Cardiac muscle cell (in vitro differentiated cells and primary cell): Measurements from ENCODE around the gene ANKZF1. TPM values are rescaled to one million over a fixed set of nuclear protein-coding genes. Genes with fewer than 3 reads are reported as not detected.

ENCODE experiments used
- DNase-seq, 2 donors: peaks; one replicate each; pipeline versions ENCODE4 v3.0.0 to v3.0.0-alpha.2; 2010 to 2017; ENCODE audit warnings: low read depth in 1 of 2, low spot score in 1 of 2
- H3K27ac ChIP-seq: fragments of 200-600 bp; sonication (generic); 2 replicates; pipeline ENCODE4 v1.5.1; 2016
- H3K27me3 ChIP-seq: fragments of 200-600 bp; sonication (generic); 2 replicates; pipeline ENCODE4 v1.6.0; 2016; ENCODE audit warnings: control low read depth
- H3K36me3 ChIP-seq: fragments of 200-600 bp; sonication (generic); 2 replicates; pipeline ENCODE4 v1.5.1; 2016; ENCODE audit warnings: control low read depth
- H3K4me1 ChIP-seq: fragments of 200-600 bp; sonication (generic); 2 replicates; pipeline ENCODE4 v1.8.1; 2017; ENCODE audit warnings: low read depth, mild to moderate bottlenecking, mixed run types
- H3K4me3 ChIP-seq: fragments of 200-600 bp; sonication (generic); 2 replicates; pipeline ENCODE4 v1.5.1; 2016; ENCODE audit warnings: mild to moderate bottlenecking
- H3K9me3 ChIP-seq: fragments of 200-600 bp; sonication (generic); 2 replicates; pipeline ENCODE4 v1.5.1; 2017; ENCODE audit warnings: low read depth, mild to moderate bottlenecking, control low read depth
- polyA plus RNA-seq: library from polyadenylated mRNA; unstranded; fragments of >200 nt; fragmentation: Nextera tagmentation; extraction: Ambion mirVana; gene quantifications from 2 replicates; pipeline ENCODE4 v1.2.1, GENCODE V29; 2016
- total RNA-seq: library from RNA; depleted of rRNA; stranded (reverse); fragments of >200 nt; gene quantifications from 2 replicates; pipeline ENCODE4 v1.2.3, GENCODE V29; 2016
- TF ChIP-seq, protein P1 (sequence below): IDR thresholded peaks from 2 replicates; pipeline ENCODE4 v1.5.1; 2012; ENCODE audit warnings: low read depth, mild to moderate bottlenecking, low read length

ANKZF1 gene
- total and polyA plus RNA-seq, 2 experiments from 2014 or later: 139 to 175 TPM

DNA sequence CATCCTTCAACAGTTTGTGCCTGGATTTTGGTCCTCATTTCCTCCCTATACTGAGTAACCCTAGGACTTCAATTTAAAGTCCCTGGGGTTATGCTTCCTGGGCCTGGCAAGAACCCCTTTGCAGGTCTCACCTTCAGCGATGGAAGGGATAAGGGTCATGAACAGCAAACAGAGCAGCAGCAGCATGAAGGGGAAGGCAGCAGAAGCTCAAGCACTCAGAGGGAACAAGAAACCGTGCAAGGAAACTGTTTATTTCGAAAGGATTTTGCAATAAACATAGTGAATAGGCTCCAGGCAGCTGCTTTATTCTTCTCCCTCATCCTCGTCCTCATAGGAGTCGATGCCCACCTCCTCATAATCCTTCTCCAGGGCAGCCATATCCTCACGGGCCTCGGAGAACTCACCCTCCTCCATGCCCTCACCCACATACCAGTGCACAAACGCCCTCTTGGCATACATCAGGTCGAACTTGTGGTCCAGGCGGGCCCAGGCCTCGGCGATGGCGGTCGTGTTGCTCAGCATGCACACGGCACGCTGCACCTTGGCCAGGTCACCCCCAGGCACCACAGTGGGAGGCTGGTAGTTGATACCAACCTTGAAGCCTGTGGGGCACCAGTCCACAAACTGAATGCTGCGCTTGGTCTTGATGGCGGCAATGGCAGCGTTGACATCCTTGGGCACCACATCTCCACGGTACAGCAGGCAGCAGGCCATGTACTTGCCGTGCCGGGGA lies 20.6 kb downstream of the ANKZF1 start:
- Histone ChIP-seq H3K27ac (no peak overlapping the region), H3K4me1 (peaks cover 18% of the 10 kb centered on the region)
- TF ChIP-seq, protein P1, sequence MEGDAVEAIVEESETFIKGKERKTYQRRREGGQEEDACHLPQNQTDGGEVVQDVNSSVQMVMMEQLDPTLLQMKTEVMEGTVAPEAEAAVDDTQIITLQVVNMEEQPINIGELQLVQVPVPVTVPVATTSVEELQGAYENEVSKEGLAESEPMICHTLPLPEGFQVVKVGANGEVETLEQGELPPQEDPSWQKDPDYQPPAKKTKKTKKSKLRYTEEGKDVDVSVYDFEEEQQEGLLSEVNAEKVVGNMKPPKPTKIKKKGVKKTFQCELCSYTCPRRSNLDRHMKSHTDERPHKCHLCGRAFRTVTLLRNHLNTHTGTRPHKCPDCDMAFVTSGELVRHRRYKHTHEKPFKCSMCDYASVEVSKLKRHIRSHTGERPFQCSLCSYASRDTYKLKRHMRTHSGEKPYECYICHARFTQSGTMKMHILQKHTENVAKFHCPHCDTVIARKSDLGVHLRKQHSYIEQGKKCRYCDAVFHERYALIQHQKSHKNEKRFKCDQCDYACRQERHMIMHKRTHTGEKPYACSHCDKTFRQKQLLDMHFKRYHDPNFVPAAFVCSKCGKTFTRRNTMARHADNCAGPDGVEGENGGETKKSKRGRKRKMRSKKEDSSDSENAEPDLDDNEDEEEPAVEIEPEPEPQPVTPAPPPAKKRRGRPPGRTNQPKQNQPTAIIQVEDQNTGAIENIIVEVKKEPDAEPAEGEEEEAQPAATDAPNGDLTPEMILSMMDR: no peak

DNA sequence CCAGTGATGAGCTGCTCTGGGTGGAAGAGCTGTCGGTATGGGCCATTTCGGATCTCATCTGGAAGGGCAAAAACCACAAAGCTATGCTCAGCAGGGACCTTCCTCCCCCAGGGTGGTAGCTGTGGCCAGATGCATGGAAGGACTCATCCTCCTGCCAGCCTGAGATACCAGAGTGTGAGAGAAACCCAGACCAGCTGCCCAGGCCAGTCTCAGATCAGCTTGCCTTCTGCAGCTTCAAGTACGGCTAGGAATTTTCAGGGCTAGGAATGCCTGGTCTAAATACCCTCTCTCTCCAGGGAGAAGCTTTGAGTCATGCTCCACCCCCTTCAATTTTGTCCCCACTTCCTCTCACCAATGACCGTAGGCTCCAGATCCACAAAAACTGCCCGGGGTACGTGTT lies 22.1 kb downstream of the ANKZF1 start:
- peaks cover 55% of the 10 kb centered on the region for H3K27me3 ChIP-seq
- H3K4me1 ChIP-seq: peaks cover 12% of the 10 kb centered on the region
- H3K9me3 ChIP-seq: no peaks in the 10 kb centered on the region
- DNase-seq: no peak
- H3K36me3 ChIP-seq: no peaks in the 10 kb centered on the region
- H3K4me3 ChIP-seq: no peak overlapping the region
- TF ChIP-seq, protein P1: no peak
- H3K27ac ChIP-seq: no peak overlapping the region

More for the DNA sequence above, 20.6 kb downstream of the ANKZF1 start:
- Histone ChIP-seq H3K4me3 (no peak overlapping the region), H3K9me3 (no peaks in the 10 kb centered on the region), H3K36me3 (no peaks in the 10 kb centered on the region), H3K27me3 (peaks cover 41% of the 10 kb centered on the region)
- no peak for DNase-seq

DNA sequence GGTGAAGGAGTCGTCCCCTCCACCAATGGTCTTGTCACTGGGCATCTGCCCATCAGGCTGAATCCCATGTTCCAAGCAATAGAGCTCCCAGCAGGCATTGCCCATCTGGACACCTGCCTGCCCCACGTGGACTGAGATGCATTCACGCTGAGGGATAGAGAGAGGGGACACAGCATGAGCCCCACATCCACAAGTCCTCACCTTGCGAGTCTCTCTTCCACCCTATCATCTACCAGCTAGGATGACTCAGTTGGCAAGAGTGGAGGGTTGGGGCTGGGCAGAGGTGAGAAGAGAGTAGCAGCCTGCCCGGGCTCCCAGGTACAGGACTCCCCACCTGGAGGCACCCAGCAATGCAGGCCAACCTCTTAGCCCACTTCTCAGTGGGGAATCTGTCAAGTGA lies 22.5 kb downstream of the ANKZF1 start:
- H3K27me3 ChIP-seq: peaks cover 59% of the 10 kb centered on the region
- no peak overlapping the region for H3K27ac ChIP-seq
- no peaks in the 10 kb centered on the region for H3K36me3 ChIP-seq
- H3K4me3 ChIP-seq: no peak overlapping the region
- TF ChIP-seq, protein P1: no peak
- no peaks in the 10 kb centered on the region for H3K9me3 ChIP-seq
- no peak for DNase-seq
- peaks cover 12% of the 10 kb centered on the region for H3K4me1 ChIP-seq

DNA sequence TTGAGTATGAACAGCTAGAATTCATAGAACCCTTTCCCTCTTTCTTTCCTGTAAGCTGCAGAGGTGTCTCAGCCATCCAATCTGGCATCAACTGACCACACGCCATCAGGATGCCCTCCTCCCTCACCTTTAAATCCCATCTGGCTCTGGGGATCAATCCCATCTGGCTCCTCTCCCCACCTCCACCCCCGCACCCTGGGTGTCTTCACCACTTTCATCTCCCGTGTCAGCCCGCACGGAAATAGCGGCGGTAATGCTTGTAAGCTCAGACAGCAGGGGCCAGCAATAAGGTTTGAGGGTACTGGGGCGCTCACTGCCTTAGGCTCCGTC lies 22.9 kb downstream of the ANKZF1 start:
- peaks cover 64% of the 10 kb centered on the region for H3K27me3 ChIP-seq
- no peaks in the 10 kb centered on the region for H3K9me3 ChIP-seq
- no peak overlapping the region for H3K4me3 ChIP-seq
- TF ChIP-seq, protein P1: no peak
- H3K4me1 ChIP-seq: peaks cover 12% of the 10 kb centered on the region
- H3K36me3 ChIP-seq: no peaks in the 10 kb centered on the region
- H3K27ac ChIP-seq: no peak overlapping the region
- no peak for DNase-seq

DNA sequence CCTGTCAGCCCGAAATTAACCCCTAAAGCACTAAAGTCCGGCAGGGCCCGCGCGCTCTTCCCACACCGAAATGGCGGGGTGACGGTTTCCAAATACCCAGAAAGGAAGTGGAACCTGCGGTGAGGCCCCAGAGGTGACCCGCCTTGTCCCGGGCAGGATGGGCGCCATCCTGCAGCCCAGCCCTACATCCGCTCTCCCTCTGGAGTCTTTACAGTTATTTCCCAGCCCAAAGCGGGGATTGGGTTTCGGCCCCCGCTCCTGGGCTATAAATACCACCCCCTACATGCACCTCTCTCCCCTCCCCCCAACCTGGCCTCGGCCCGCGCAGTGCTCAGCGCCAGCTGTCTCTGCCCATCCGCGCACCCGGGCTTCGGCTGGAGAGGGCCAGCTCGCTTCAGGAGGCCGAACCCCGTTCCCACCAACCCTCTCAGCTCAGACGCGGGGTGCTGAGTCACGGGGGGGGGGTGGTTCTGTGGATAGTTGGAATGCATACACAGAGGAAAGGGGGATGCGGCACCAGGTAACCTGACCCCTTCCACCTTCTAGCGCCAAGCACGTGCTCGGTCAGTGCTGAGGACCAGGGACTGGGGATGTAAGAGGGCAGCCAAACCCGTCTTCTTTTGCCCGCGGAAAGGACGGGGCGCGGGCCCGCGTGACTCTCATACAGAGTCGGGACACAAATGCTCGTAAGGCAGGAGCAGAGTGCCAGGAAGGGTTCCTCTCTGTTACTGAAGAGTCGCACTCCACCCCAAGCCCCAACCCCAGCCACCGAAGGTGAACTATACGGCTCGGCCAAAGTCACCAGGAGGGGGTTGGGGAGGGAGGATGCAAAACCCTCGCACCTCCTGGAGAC lies 23.5 kb downstream of the ANKZF1 start, which contains the start of gene TUBA4B:
TUBA4B (plus strand) TSS at position 344 of the 853 bp plus-strand sequence; CDS start at position 509, 165 bp downstream.
- DNase-seq: no peak
- TF ChIP-seq, protein P1: no peak
- no peak within 1 kb of the TSS for H3K27ac ChIP-seq
- peaks cover 12% of the 10 kb centered on the region for H3K4me1 ChIP-seq
- no peaks in the 10 kb centered on the region for H3K9me3 ChIP-seq
- peaks cover 69% of the 10 kb centered on the region for H3K27me3 ChIP-seq
- H3K4me3 ChIP-seq: peak within 1 kb of the TSS; percentile 33
- H3K36me3 ChIP-seq: no peaks in the 10 kb centered on the region
